Activated naive CD4-positive, alpha-beta T cell treated with anti-CD3 and anti-CD28 coated beads, Interleukin-2, amount 50 U/mL, for 72 hours (primary cell): Measurements from ENCODE around the gene ZNF23. TPM values are rescaled to one million over a fixed set of nuclear protein-coding genes. Genes with fewer than 3 reads are reported as not detected.
A peak's percentile ranks its signal among the peaks of the same experiment; 100 is the strongest.

Source experiments
- ATAC-seq, 2 donors: fragments of 150-1000 bp; cut with Tn5 transposase; 2 replicates each; pipeline ENCODE4 v1.10.0; 2021; ENCODE audit warnings: mild to moderate bottlenecking in 2 of 2, moderate library complexity in 2 of 2
- DNase-seq, 2 donors: peaks; one replicate each; pipeline ENCODE4 v3.0.0; 2021 to 2022; ENCODE audit warnings: low spot score in 2 of 2
- H3K27ac Mint-ChIP-seq, 2 donors: one replicate each; pipeline ENCODE4 v1.8.0; 2022; ENCODE audit warnings: mild to moderate bottlenecking in 2 of 2, mixed read lengths in 2 of 2
- H3K36me3 Mint-ChIP-seq, 2 donors: one replicate each; pipeline ENCODE4 v1.8.0; 2022; ENCODE audit warnings: mixed read lengths in 2 of 2
- H3K9me3 Mint-ChIP-seq, 2 donors: one replicate each; pipeline ENCODE4 v1.8.0; 2022; ENCODE audit warnings: mixed read lengths in 2 of 2
- total RNA-seq, 2 donors: library from RNA; stranded (reverse); gene quantifications; one replicate each; pipeline ENCODE4 v1.2.3, GENCODE V29; 2022

Gene ZNF23
- total RNA-seq, 2 donors from 2014 or later = 4.5 to 9.5 TPM

GRCh38 chr16:71479420-71479819 is 17.4 kb upstream of the ZNF23 start:
- no peak overlapping the region for H3K27ac Mint-ChIP-seq
- no peaks in the 10 kb centered on the region for H3K9me3 Mint-ChIP-seq
- no peak for DNase-seq
- H3K36me3 Mint-ChIP-seq = peaks cover 5 to 7% of the 10 kb centered on the region in 2 donors
- no peak for ATAC-seq

GRCh38 chr16:71476457-71477124 is 14.5 kb upstream of the ZNF23 start:
- no peak for DNase-seq
- Mint-ChIP-seq H3K27ac (no peak overlapping the region), H3K9me3 (no peaks in the 10 kb centered on the region), H3K36me3 (peaks cover 0 to 5% of the 10 kb centered on the region in 2 donors)
- ATAC-seq = no peak

- no peak for DNase-seq
- ATAC-seq = no peak
- peaks cover 0 to 5% of the 10 kb centered on the region in 2 donors for H3K36me3 Mint-ChIP-seq
- no peaks in the 10 kb centered on the region for H3K9me3 Mint-ChIP-seq
- H3K27ac Mint-ChIP-seq = no peak overlapping the region
Observed at GRCh38 chr16:71474864-71475263, 12.8 kb upstream of the ZNF23 start.

GRCh38 chr16:71473891-71474290 is 11.8 kb upstream of the ZNF23 start:
- ATAC-seq (no peak), DNase-seq (no peak)
- Mint-ChIP-seq H3K27ac (no peak overlapping the region), H3K36me3 (peaks cover 0 to 5% of the 10 kb centered on the region in 2 donors), H3K9me3 (no peaks in the 10 kb centered on the region)

GRCh38 chr16:71472931-71473330 is 10.9 kb upstream of the ZNF23 start:
- H3K36me3 Mint-ChIP-seq = peaks cover 0 to 5% of the 10 kb centered on the region in 2 donors
- no peak for ATAC-seq
- no peak for DNase-seq
- H3K27ac Mint-ChIP-seq = no peak overlapping the region
- H3K9me3 Mint-ChIP-seq = no peaks in the 10 kb centered on the region

- no peak for ATAC-seq
- DNase-seq = no peak
- Mint-ChIP-seq H3K27ac (no peak overlapping the region), H3K9me3 (no peaks in the 10 kb centered on the region), H3K36me3 (peaks cover 0 to 5% of the 10 kb centered on the region in 2 donors)
Observed at GRCh38 chr16:71472051-71472450, 10.0 kb upstream of the ZNF23 start.

- no peaks in the 10 kb centered on the region for H3K9me3 Mint-ChIP-seq
- H3K27ac Mint-ChIP-seq = no peak overlapping the region
- peak in 1 of 2 donors; percentile 52 for ATAC-seq
- peak in 1 of 2 donors; percentile 43 for DNase-seq
- no peaks in the 10 kb centered on the region for H3K36me3 Mint-ChIP-seq
Observed at GRCh38 chr16:71467810-71468209, 5.8 kb upstream of the ZNF23 start.

GRCh38 chr16:71464231-71464630 is 2.2 kb upstream of the ZNF23 start:
- ATAC-seq = no peak
- DNase-seq = no peak
- H3K36me3 Mint-ChIP-seq = peaks cover 8 to 11% of the 10 kb centered on the region in 2 donors
- no peak overlapping the region for H3K27ac Mint-ChIP-seq
- H3K9me3 Mint-ChIP-seq = no peaks in the 10 kb centered on the region

GRCh38 chr16:71460941-71461340 is 1.1 kb downstream of the ZNF23 start:
- Mint-ChIP-seq H3K27ac (peak overlapping the region; percentile 68 to 89), H3K36me3 (peaks cover 16 to 19% of the 10 kb centered on the region in 2 donors), H3K9me3 (no peaks in the 10 kb centered on the region)
- ATAC-seq (no peak), DNase-seq (no peak)

GRCh38 chr16:71460236-71460635 is 1.8 kb downstream of the ZNF23 start:
- ATAC-seq (no peak), DNase-seq (no peak)
- Mint-ChIP-seq H3K27ac (no peak overlapping the region), H3K36me3 (peaks cover 22 to 26% of the 10 kb centered on the region in 2 donors), H3K9me3 (no peaks in the 10 kb centered on the region)

GRCh38 chr16:71459510-71459909 is 2.5 kb downstream of the ZNF23 start:
- H3K9me3 Mint-ChIP-seq = peaks cover 0 to 6% of the 10 kb centered on the region in 2 donors

GRCh38 chr16:71456801-71457200 is 5.2 kb downstream of the ZNF23 start:
- H3K9me3 Mint-ChIP-seq = peaks cover 10 to 30% of the 10 kb centered on the region in 2 donors
- ATAC-seq (no peak), DNase-seq (no peak)

More at GRCh38 chr16:71459510-71459909, 2.5 kb downstream of the ZNF23 start:
- peaks cover 29 to 34% of the 10 kb centered on the region in 2 donors for H3K36me3 Mint-ChIP-seq
- H3K27ac Mint-ChIP-seq = no peak overlapping the region
- DNase-seq (no peak), ATAC-seq (no peak)

GRCh38 chr16:71453036-71453435 is 9.0 kb downstream of the ZNF23 start:
- Mint-ChIP-seq H3K36me3 (peaks cover 86% of the 10 kb centered on the region in 2 donors), H3K9me3 (peaks cover 35 to 57% of the 10 kb centered on the region in 2 donors), H3K27ac (no peak overlapping the region)
- DNase-seq = no peak
- no peak for ATAC-seq

More at GRCh38 chr16:71456801-71457200, 5.2 kb downstream of the ZNF23 start:
- no peak overlapping the region for H3K27ac Mint-ChIP-seq
- peaks cover 48 to 52% of the 10 kb centered on the region in 2 donors for H3K36me3 Mint-ChIP-seq

GRCh38 chr16:71449020-71449419 is 13.0 kb downstream of the ZNF23 start:
- DNase-seq (no peak), ATAC-seq (no peak)
- Mint-ChIP-seq H3K27ac (no peak overlapping the region), H3K9me3 (peaks cover 42 to 59% of the 10 kb centered on the region in 2 donors), H3K36me3 (peaks cover 69 to 86% of the 10 kb centered on the region in 2 donors)

- H3K9me3 Mint-ChIP-seq = peaks cover 46 to 61% of the 10 kb centered on the region in 2 donors
- H3K36me3 Mint-ChIP-seq = peaks cover 63 to 85% of the 10 kb centered on the region in 2 donors
- H3K27ac Mint-ChIP-seq = no peak overlapping the region
- ATAC-seq (no peak), DNase-seq (no peak)
Observed at GRCh38 chr16:71448274-71448866, 13.7 kb downstream of the ZNF23 start.

- H3K9me3 Mint-ChIP-seq = peaks cover 18 to 24% of the 10 kb centered on the region in 2 donors
- ATAC-seq (no peak), DNase-seq (no peak)
- peaks cover 17 to 38% of the 10 kb centered on the region in 2 donors for H3K36me3 Mint-ChIP-seq
- H3K27ac Mint-ChIP-seq = no peak overlapping the region
Observed at GRCh38 chr16:71443714-71444113, 18.3 kb downstream of the ZNF23 start.

GRCh38 chr16:71442051-71442440 is 20.0 kb downstream of the ZNF23 start, which contains the start of gene TLE7:
Gene TLE7 (minus strand): TSS chr16:71442054. CDS start chr16:71433324, 8,730 bp downstream.
- Mint-ChIP-seq H3K9me3 (peaks cover 10% of the 10 kb centered on the region in 2 donors), H3K36me3 (peaks cover 6 to 22% of the 10 kb centered on the region in 2 donors), H3K27ac (no peak within 1 kb of the TSS)
- no peak for DNase-seq
- ATAC-seq = no peak
